DMS 273 (cell line): Measurements from ENCODE around the gene SMIM38.
"Not testable (repeated sequence)": the region's sequence is repeated elsewhere in the genome, so short reads cannot be mapped to it uniquely, and the experiment has no call there.

Experiments used
- DNase-seq: peaks from one replicate; lab custom pipeline; 2025; ENCODE audit not compliant: unreplicated experiment; lab: John Stamatoyannopoulos, UW

SMIM38 gene

GRCh38 chr11:69121621-69122325, 34.0 kb upstream of the SMIM38 start:
- no peak for DNase-seq

GRCh38 chr11:69122326-69122629, 33.5 kb upstream of the SMIM38 start:
- no peak for DNase-seq

GRCh38 chr11:69122630-69123431, 32.9 kb upstream of the SMIM38 start:
- peak; percentile 15 for DNase-seq

- DNase-seq, result no peak
These were observed 31.9 kb upstream of the SMIM38 start for GRCh38 chr11:69123593-69124545.

- no peak for DNase-seq
These were observed 29.9 kb upstream of the SMIM38 start for GRCh38 chr11:69125861-69126260.

GRCh38 chr11:69126286-69126685, 29.4 kb upstream of the SMIM38 start:
- DNase-seq, result no peak

GRCh38 chr11:69127081-69127850, 28.5 kb upstream of the SMIM38 start:
- no peak for DNase-seq

- no peak for DNase-seq
These were observed 27.9 kb upstream of the SMIM38 start for GRCh38 chr11:69127884-69128283.

- DNase-seq, result no peak
These were observed 26.7 kb upstream of the SMIM38 start for GRCh38 chr11:69129053-69129452.

GRCh38 chr11:69129647-69130046, 26.1 kb upstream of the SMIM38 start:
- DNase-seq, result no peak

- no peak for DNase-seq
These were observed 25.1 kb upstream of the SMIM38 start for GRCh38 chr11:69130654-69131053.

GRCh38 chr11:69131121-69131566, 24.6 kb upstream of the SMIM38 start:
- no peak for DNase-seq

GRCh38 chr11:69131644-69132300, 24.0 kb upstream of the SMIM38 start:
- DNase-seq, result peak; percentile 80

GRCh38 chr11:69132301-69132670, 23.4 kb upstream of the SMIM38 start:
- DNase-seq, result no peak

GRCh38 chr11:69133251-69133650, 22.5 kb upstream of the SMIM38 start:
- peak; percentile 11 for DNase-seq

GRCh38 chr11:69134182-69134581, 21.6 kb upstream of the SMIM38 start:
- DNase-seq, result not testable (repeated sequence)

GRCh38 chr11:69134957-69135356, 20.8 kb upstream of the SMIM38 start:
- DNase-seq, result no peak

GRCh38 chr11:69135420-69136363, 20.0 kb upstream of the SMIM38 start:
- no peak for DNase-seq

- DNase-seq, result no peak
These were observed 19.3 kb upstream of the SMIM38 start for GRCh38 chr11:69136471-69136870.
